DND-41 (cell line): ENCODE measurements around the gene C12orf56.

Experiments used
- CTCF ChIP-seq: IDR thresholded peaks from 2 replicates; pipeline ENCODE4 v1.5.1; 2012; ENCODE audit warnings: borderline replicate concordance, low read length, moderate library complexity, mild to moderate bottlenecking; ENCODE audit not compliant: poor library complexity, severe bottlenecking; ENCODE audit errors: extremely low read depth
- EZH2 ChIP-seq: IDR thresholded peaks from 3 replicates; pipeline ENCODE4 v1.6.1; 2012; ENCODE audit warnings: borderline replicate concordance, low read depth, mild to moderate bottlenecking, moderate library complexity, low read length, inconsistent platforms; ENCODE audit not compliant: severe bottlenecking

DNA sequence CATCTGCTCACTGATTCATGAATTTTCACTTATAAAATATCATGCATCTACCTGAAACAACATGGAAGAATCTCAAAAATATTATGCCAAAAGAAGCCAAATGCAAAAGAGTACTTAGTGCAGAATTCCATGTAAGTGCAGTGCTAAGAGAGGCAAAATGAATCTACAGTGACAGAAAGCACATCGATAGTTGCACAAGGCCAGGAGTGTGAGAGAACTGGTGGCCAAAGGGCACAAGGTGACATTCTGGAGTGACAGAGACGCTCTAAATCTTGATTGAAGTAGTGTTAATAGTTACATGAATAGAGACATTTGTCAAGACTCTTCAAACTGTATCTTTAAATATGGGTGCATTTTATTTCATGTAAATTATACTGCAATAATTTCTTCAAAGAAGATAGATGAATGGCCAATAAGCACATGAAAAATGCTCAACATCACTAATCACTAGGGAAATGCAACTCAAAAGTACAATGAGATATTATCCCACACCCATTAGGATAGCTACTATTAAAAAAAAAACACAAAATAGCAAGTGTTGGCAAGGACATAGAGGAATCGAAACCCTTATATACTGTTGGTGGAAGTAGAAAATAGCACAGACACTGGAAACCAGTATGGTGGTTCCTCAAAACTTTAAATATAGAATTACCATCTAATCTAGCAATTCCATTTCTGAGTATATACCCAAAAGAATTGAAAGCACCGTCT lies 96.7 kb downstream of the C12orf56 start:
- TF ChIP-seq CTCF (no peak), EZH2 (no peak)
